ENCODE measurements around the gene MYO7B. TPM values are rescaled to one million over a fixed set of nuclear protein-coding genes. Genes with fewer than 3 reads are reported as not detected.

Gene MYO7B
- total and polyA plus RNA-seq, 9 of the 15 experiments (the other 6 are each of a cell fraction or from before 2014, with no cell fraction given), result 0.08 TPM; not detected in 8

DNA sequence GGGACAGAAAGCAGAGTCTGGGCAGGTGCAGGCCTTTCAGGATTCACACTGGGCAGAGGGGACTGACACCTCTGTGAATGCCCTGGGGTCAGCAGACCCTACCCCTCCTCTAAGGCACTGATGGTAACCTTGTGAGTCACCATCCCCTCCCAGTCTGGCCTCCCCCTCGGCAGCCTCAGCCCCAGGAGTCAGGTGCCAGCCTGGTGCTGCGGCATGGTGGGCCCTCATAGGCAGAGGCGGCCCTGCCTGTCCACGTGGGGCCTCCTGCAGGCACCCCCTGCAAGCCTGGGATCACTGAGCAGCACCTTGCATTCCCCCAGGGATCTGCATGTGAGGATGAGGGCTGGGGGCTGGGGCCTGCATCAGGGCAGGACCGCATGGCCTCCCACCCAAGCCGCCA, 105.7 kb downstream of the MYO7B start:
- peaks cover 21 to 32% of the 10 kb centered on the region in 2 experiments for H3K27me3 ChIP-seq (ENCODE audit: control insufficient read depth in 2 of 2, insufficient read depth in 2 of 2, low read length in 2 of 2)
- 0 out of 4 replicates have a peak overlapping the region, but pooled peaks of 1 of the 2 experiments have one; percentile 17 for H3K9ac ChIP-seq (ENCODE audit: insufficient read depth in 1 of 2, low read depth in 2 of 2, low read length in 2 of 2)
- ATAC-seq, result no peak
- ChIA-PET POLR2A (interaction anchor here (0.6 kb wide), 1 partner anchor 15 kb away, joined by 3 read pairs; no protein-coding TSS in a partner anchor), CTCF (ENCODE audit: low intra/inter-chr PET ratio) (no interaction called here)
- no peaks in the 10 kb centered on the region; the same call in 1 of the 2 replicates for H4K20me1 ChIP-seq (replicated peaks; ENCODE audit: control insufficient read depth, insufficient read depth, low read length)
- no TSS peak for BruUV-seq (replicated peaks)
- no peaks in the 10 kb centered on the region for H3K9me1 ChIP-seq (ENCODE audit: control insufficient read depth, insufficient read depth, low read length)
- H3K36me3 ChIP-seq (ENCODE audit: control insufficient read depth, insufficient read depth, low read length), result no peaks in the 10 kb centered on the region
- no peaks in the 10 kb centered on the region for H3K79me2 ChIP-seq (ENCODE audit: control insufficient read depth, insufficient read depth, low read length)
- peaks cover 14 to 67% of the 10 kb centered on the region in 2 experiments for H3K4me1 ChIP-seq (replicated peaks in 1 of 2; ENCODE audit: control insufficient read depth in 2 of 2, insufficient read depth in 2 of 2, low read length in 2 of 2)
- H3K4me3 ChIP-seq, result no peak overlapping the region
- 41% methylated on average over 6 of the region's 6 CpGs for WGBS (ENCODE audit: insufficient coverage, low coverage, missing lambda C conversion rate)
- intact Hi-C loops (cut with micrococcal nuclease), result no loop called here
- H3K27ac ChIP-seq (ENCODE audit: extremely low read depth, low read depth, low read length), result no peak overlapping the region
- in situ Hi-C loops (cut with MboI), result no loop called here
- DNase-seq (ENCODE audit: extremely low read depth in 1 of 4, low spot score in 3 of 4), result no peak
- FAIRE-seq, result no peak
- no peak overlapping the region for H2AFZ ChIP-seq (ENCODE audit: low read depth, low read length)
- H3K9me3 ChIP-seq (replicated peaks; ENCODE audit: control insufficient read depth, insufficient read depth, low read depth, low read length), result no peaks in the 10 kb centered on the region
- no peak overlapping the region for H3K4me2 ChIP-seq (ENCODE audit: insufficient read depth, low read length)
- TF ChIP-seq MEIS2 (IDR thresholded peaks at IDR 0.05; ENCODE audit: partially characterized antibody) (no peak), ZNF239 (CRISPR knock-in tag; IDR thresholded peaks at IDR 0.05) (no peak), MYC (IDR thresholded peaks at IDR 0.05; ENCODE audit: low read depth, low read length) (no peak), MYC (CRISPR knock-in tag; IDR thresholded peaks at IDR 0.05; ENCODE audit: borderline replicate concordance, low read depth) (no peak), IRF2 (CRISPR knock-in tag; IDR thresholded peaks at IDR 0.05) (no peak), KAT2B (IDR thresholded peaks at IDR 0.05; ENCODE audit: low read depth, low read length) (no peak), SIX5 (IDR thresholded peaks at IDR 0.05; ENCODE audit: borderline replicate concordance in 1 of 2, insufficient read depth in 1 of 2, low read depth in 1 of 2, low read length in 2 of 2) (no peak), NR1H2 (CRISPR knock-in tag; IDR thresholded peaks at IDR 0.05) (no peak), U2AF1 (optimal IDR thresholded peaks at IDR 0.05; ENCODE audit: low read depth, low read length) (no peak), MAFG (tag; conservative IDR thresholded peaks at IDR 0.05) (no peak), NR2C2 (CRISPR knock-in tag; IDR thresholded peaks at IDR 0.05) (no peak), NR2C2 (tag; IDR thresholded peaks at IDR 0.05) (no peak), ZNF354B (CRISPR knock-in tag; IDR thresholded peaks at IDR 0.05) (no peak), NR4A1 (CRISPR knock-in tag; IDR thresholded peaks at IDR 0.05) (no peak), NR4A1 (tag; IDR thresholded peaks at IDR 0.05) (no peak), ZSCAN29 (IDR thresholded peaks at IDR 0.05) (no peak), NFE2L1 (tag; IDR thresholded peaks at IDR 0.05; ENCODE audit: borderline replicate concordance, low read depth) (no peak), PTRF (tag; IDR thresholded peaks at IDR 0.05) (no peak), CC2D1A (IDR thresholded peaks at IDR 0.05) (no peak)
- TF ChIP-seq, protein P1, sequence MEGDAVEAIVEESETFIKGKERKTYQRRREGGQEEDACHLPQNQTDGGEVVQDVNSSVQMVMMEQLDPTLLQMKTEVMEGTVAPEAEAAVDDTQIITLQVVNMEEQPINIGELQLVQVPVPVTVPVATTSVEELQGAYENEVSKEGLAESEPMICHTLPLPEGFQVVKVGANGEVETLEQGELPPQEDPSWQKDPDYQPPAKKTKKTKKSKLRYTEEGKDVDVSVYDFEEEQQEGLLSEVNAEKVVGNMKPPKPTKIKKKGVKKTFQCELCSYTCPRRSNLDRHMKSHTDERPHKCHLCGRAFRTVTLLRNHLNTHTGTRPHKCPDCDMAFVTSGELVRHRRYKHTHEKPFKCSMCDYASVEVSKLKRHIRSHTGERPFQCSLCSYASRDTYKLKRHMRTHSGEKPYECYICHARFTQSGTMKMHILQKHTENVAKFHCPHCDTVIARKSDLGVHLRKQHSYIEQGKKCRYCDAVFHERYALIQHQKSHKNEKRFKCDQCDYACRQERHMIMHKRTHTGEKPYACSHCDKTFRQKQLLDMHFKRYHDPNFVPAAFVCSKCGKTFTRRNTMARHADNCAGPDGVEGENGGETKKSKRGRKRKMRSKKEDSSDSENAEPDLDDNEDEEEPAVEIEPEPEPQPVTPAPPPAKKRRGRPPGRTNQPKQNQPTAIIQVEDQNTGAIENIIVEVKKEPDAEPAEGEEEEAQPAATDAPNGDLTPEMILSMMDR (IDR thresholded peaks at IDR 0.05 in 2 of 3, conservative IDR thresholded peaks at IDR 0.05 in 1 of 3; ENCODE audit: insufficient read depth in 2 of 3, low read depth in 1 of 3, low read length in 3 of 3), result no peak
- TF ChIP-seq, protein P2, sequence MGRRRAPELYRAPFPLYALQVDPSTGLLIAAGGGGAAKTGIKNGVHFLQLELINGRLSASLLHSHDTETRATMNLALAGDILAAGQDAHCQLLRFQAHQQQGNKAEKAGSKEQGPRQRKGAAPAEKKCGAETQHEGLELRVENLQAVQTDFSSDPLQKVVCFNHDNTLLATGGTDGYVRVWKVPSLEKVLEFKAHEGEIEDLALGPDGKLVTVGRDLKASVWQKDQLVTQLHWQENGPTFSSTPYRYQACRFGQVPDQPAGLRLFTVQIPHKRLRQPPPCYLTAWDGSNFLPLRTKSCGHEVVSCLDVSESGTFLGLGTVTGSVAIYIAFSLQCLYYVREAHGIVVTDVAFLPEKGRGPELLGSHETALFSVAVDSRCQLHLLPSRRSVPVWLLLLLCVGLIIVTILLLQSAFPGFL (CRISPR knock-in tag; IDR thresholded peaks at IDR 0.05), result no peak

Data from K562 (cell line).